ENCODE measurements around the gene ANP32D.
"Not testable (repeated sequence)": the region's sequence is repeated elsewhere in the genome, so short reads cannot be mapped to it uniquely, and the experiment has no call there.

Gene ANP32D

DNA sequence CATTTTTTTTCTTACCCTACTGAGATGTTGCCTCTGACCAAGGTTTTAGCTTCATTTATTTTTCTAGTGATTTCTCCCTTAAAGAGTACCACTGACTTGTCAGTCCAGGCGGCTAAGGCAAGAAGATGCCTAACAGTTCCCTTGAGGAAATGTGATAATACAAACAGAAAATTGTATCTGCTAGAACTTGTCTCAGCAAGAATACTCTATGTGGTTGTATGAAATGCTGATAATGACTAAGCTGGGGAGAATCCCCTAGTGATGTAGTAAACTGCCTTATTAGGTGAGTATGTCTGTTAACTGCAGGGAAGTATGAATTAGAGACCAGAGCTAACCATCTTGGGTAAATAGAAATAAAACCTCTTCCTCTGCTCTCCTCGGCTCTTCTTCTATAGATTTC lies 16.7 kb downstream of the ANP32D start (continued):
- TF ChIP-seq, protein P1, sequence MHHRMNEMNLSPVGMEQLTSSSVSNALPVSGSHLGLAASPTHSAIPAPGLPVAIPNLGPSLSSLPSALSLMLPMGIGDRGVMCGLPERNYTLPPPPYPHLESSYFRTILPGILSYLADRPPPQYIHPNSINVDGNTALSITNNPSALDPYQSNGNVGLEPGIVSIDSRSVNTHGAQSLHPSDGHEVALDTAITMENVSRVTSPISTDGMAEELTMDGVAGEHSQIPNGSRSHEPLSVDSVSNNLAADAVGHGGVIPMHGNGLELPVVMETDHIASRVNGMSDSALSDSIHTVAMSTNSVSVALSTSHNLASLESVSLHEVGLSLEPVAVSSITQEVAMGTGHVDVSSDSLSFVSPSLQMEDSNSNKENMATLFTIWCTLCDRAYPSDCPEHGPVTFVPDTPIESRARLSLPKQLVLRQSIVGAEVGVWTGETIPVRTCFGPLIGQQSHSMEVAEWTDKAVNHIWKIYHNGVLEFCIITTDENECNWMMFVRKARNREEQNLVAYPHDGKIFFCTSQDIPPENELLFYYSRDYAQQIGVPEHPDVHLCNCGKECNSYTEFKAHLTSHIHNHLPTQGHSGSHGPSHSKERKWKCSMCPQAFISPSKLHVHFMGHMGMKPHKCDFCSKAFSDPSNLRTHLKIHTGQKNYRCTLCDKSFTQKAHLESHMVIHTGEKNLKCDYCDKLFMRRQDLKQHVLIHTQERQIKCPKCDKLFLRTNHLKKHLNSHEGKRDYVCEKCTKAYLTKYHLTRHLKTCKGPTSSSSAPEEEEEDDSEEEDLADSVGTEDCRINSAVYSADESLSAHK (tag by site-specific recombination; IDR thresholded peaks at IDR 0.05): no peak
- TF ChIP-seq KLF16 (tag by site-specific recombination; IDR thresholded peaks at IDR 0.05) (no peak), ZNF544 (tag by site-specific recombination; IDR thresholded peaks at IDR 0.05) (no peak), ZXDB (tag by site-specific recombination; IDR thresholded peaks at IDR 0.05) (no peak), ZNF140 (tag by site-specific recombination; IDR thresholded peaks at IDR 0.05) (no peak)
- TF ChIP-seq, protein P2, sequence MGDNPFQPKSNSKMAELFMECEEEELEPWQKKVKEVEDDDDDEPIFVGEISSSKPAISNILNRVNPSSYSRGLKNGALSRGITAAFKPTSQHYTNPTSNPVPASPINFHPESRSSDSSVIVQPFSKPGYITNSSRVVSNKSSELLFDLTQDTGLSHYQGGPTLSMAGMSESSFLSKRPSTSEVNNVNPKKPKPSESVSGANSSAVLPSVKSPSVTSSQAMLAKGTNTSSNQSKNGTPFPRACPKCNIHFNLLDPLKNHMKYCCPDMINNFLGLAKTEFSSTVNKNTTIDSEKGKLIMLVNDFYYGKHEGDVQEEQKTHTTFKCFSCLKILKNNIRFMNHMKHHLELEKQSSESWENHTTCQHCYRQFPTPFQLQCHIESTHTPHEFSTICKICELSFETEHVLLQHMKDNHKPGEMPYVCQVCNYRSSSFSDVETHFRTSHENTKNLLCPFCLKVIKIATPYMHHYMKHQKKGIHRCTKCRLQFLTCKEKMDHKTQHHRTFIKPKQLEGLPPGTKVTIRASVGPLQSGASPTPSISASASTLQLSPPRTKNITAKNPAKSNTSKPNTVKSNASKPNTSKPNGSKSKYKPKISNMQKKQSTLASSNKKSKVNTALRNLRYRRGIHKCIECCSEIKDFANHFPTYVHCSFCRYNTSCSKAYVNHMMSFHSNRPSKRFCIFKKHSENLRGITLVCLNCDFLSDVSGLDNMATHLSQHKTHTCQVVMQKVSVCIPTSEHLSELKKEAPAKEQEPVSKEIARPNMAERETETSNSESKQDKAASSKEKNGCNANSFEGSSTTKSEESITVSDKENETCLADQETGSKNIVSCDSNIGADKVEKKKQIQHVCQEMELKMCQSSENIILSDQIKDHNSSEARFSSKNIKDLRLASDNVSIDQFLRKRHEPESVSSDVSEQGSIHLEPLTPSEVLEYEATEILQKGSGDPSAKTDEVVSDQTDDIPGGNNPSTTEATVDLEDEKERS (tag by site-specific recombination; IDR thresholded peaks at IDR 0.05): no peak
- TF ChIP-seq, protein P3, sequence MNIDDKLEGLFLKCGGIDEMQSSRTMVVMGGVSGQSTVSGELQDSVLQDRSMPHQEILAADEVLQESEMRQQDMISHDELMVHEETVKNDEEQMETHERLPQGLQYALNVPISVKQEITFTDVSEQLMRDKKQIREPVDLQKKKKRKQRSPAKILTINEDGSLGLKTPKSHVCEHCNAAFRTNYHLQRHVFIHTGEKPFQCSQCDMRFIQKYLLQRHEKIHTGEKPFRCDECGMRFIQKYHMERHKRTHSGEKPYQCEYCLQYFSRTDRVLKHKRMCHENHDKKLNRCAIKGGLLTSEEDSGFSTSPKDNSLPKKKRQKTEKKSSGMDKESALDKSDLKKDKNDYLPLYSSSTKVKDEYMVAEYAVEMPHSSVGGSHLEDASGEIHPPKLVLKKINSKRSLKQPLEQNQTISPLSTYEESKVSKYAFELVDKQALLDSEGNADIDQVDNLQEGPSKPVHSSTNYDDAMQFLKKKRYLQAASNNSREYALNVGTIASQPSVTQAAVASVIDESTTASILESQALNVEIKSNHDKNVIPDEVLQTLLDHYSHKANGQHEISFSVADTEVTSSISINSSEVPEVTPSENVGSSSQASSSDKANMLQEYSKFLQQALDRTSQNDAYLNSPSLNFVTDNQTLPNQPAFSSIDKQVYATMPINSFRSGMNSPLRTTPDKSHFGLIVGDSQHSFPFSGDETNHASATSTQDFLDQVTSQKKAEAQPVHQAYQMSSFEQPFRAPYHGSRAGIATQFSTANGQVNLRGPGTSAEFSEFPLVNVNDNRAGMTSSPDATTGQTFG (tag by site-specific recombination; IDR thresholded peaks at IDR 0.05; ENCODE audit: borderline replicate concordance): no peak
- TF ChIP-seq, protein P4, sequence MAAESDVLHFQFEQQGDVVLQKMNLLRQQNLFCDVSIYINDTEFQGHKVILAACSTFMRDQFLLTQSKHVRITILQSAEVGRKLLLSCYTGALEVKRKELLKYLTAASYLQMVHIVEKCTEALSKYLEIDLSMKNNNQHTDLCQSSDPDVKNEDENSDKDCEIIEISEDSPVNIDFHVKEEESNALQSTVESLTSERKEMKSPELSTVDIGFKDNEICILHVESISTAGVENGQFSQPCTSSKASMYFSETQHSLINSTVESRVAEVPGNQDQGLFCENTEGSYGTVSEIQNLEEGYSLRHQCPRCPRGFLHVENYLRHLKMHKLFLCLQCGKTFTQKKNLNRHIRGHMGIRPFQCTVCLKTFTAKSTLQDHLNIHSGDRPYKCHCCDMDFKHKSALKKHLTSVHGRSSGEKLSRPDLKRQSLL (tag by site-specific recombination; IDR thresholded peaks at IDR 0.05): no peak

DNA sequence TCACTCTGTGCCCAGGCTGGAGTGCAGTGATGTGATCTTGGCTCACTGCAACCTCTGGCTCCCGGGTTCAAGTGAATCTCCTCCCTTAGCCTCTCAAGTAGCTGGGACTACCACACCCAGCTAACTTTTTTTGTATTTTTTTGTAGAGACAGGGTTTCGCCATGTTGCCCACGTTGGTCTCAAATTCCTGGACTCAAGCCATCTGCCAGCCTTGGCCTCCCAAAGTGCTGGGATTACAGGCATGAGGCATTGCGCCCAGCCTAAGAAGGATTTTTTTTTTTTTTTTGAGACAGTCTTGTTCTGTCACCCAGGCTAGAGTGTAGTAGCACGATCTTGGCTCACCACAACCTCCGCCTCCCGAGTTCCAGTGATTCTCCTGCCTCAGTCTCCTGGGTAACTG lies 17.1 kb downstream of the ANP32D start:
- H3K36me3 ChIP-seq (ENCODE audit: control insufficient read depth in 2 of 2, insufficient read depth in 1 of 2, low read length in 2 of 2); H3K4me1 ChIP-seq (ENCODE audit: control insufficient read depth, insufficient read depth, low read length); POLR2A ChIA-PET; H3K27ac ChIP-seq (ENCODE audit: extremely low read depth, low read depth, low read length); H3K4me3 ChIP-seq (ENCODE audit: low read depth, low read length); H3K9me3 ChIP-seq (ENCODE audit: control insufficient read depth, insufficient read depth, low read depth, low read length): not testable (repeated sequence)
- CTCF ChIA-PET: interaction anchor here (0.8 kb wide), 1 partner anchor 12 kb away, joined by 3 read pairs; no protein-coding TSS in a partner anchor

DNA sequence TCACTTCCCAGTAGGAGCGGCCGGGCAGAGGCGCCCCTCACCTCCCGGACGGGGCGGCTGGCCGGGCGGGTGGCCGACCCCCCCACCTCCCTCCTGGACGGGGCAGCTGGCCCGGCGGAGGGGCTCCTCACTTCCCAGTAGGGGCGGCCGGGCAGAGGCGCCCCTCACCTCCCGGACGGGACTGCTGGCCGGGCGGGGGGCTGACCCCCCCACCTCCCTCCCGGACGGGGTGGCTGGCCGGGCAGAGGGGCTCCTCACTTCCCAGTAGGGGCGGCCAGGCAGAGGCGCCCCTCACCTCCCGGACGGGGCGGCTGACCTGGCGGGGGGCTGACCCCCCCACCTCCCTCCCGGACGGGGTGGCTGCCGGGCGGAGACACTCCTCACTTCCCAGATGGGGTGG lies 27.9 kb downstream of the ANP32D start:
- CTCF ChIA-PET; H3K4me3 ChIP-seq (ENCODE audit: low read depth, low read length); H3K27ac ChIP-seq (ENCODE audit: extremely low read depth, low read depth, low read length); POLR2A ChIA-PET; H3K4me1 ChIP-seq (ENCODE audit: control insufficient read depth, insufficient read depth, low read length); H3K36me3 ChIP-seq (ENCODE audit: control insufficient read depth in 2 of 2, insufficient read depth in 1 of 2, low read length in 2 of 2); H3K9me3 ChIP-seq (ENCODE audit: control insufficient read depth, insufficient read depth, low read depth, low read length): not testable (repeated sequence)

DNA sequence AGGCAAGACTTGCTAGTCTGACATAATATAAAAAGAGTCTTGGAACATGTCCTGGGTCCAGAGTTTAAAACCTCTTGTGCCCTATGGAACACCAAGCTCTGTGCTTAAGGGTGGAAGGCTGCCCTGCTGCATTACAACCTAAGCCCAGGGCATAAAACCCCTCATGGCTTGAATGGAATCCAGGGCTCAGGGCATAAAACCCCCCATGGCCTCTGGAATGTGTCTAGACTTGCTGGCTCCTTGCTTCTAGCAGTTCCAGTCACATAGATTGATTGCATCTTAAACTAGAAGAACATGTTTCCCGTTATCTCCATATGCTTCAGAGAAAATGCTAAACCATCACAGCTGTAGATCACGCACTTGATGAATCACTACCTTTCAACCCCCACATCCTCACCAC lies 34.5 kb downstream of the ANP32D start:
- H3K9me3 ChIP-seq (ENCODE audit: control insufficient read depth, insufficient read depth, low read depth, low read length); POLR2A ChIA-PET: not testable (repeated sequence)
- CTCF ChIA-PET: interaction anchor here (0.7 kb wide), 1 partner anchor 35 kb away, joined by 3 read pairs; no protein-coding TSS in a partner anchor

More for the DNA sequence above, 34.5 kb downstream of the ANP32D start:
- H3K36me3 ChIP-seq (ENCODE audit: control insufficient read depth in 2 of 2, insufficient read depth in 1 of 2, low read length in 2 of 2); H3K4me3 ChIP-seq (ENCODE audit: low read depth, low read length); H3K27ac ChIP-seq (ENCODE audit: extremely low read depth, low read depth, low read length); H3K4me1 ChIP-seq (ENCODE audit: control insufficient read depth, insufficient read depth, low read length): not testable (repeated sequence)

All from HEK293 (cell line).